Panc1 (cell line): Measurements from ENCODE around the gene SLC4A5. TPM values are rescaled to one million over a fixed set of nuclear protein-coding genes. Genes with fewer than 3 reads are reported as not detected.

ENCODE experiments used
- ATAC-seq: fragments of 200-7000 bp; cut with Tn5 transposase; 2 replicates; pipeline ENCODE4 v1.9.1; 2020; ENCODE audit warnings: mild to moderate bottlenecking, moderate library complexity
- BruUV-seq: library from RNA; stranded (reverse); fragments of 400-500 nt; replicated peaks from 2 replicates; lab custom pipeline; 2021; lab: Mats Ljungman, UMichigan
- CTCF ChIA-PET: fragments of 300-600 bp; sonication (Branson Sonifier 250); formaldehyde crosslinking; loops from one replicate; lab custom pipeline; 2022; ENCODE audit warnings: antibody characterized with exemption; lab: Charles Lee
- POLR2A ChIA-PET: fragments of 300-600 bp; sonication (Branson Sonifier 250); formaldehyde crosslinking; loops from one replicate; lab custom pipeline; 2022; ENCODE audit warnings: antibody characterized with exemption; lab: Charles Lee
- DNase-seq: peaks from one replicate; pipeline ENCODE4 v3.0.0-alpha.2; 2010; ENCODE audit warnings: low read depth, low spot score
- H3K27ac ChIP-seq: 2 replicates; pipeline ENCODE4 v1.5.1; 2011; ENCODE audit warnings: mild to moderate bottlenecking, low read length, inconsistent platforms
- H3K27me3 ChIP-seq: fragments of 200-500 bp; sonication (Bioruptor generic); 2 replicates; pipeline ENCODE4 v1.6.0; 2014; ENCODE audit warnings: low read length, inconsistent platforms; ENCODE audit not compliant: control insufficient read depth, insufficient read depth
- H3K36me3 ChIP-seq: fragments of 200-500 bp; sonication (Bioruptor generic); 2 replicates; pipeline ENCODE4 v1.5.1; 2014; ENCODE audit warnings: inconsistent platforms, mild to moderate bottlenecking, low read length, moderate library complexity; ENCODE audit not compliant: control insufficient read depth, insufficient read depth
- H3K4me1 ChIP-seq: 2 replicates; pipeline ENCODE4 v1.5.1; 2011; ENCODE audit warnings: inconsistent platforms, mild to moderate bottlenecking, low read length, moderate library complexity; ENCODE audit not compliant: control insufficient read depth, insufficient read depth
- H3K4me3 ChIP-seq, 2 experiments: 2 replicates each; pipeline ENCODE4 v1.5.1; 2011 to 2012; ENCODE audit warnings: low read depth in 2 of 2, low read length in 2 of 2, mild to moderate bottlenecking in 2 of 2, inconsistent platforms in 1 of 2, moderate library complexity in 1 of 2
- H3K9me3 ChIP-seq: fragments of 200-500 bp; sonication (Bioruptor generic); 2 replicates; pipeline ENCODE4 v1.5.1; 2014; ENCODE audit warnings: low read depth, mild to moderate bottlenecking, inconsistent platforms, low read length, moderate library complexity; ENCODE audit not compliant: control insufficient read depth, insufficient read depth
- POLR2AphosphoS5 ChIP-seq: IDR thresholded peaks from 2 replicates; pipeline ENCODE4 v1.6.1; 2012; ENCODE audit warnings: mild to moderate bottlenecking, low read depth, low read length, moderate library complexity
- SIN3A ChIP-seq: IDR thresholded peaks from 2 replicates; pipeline ENCODE4 v1.6.1; 2012; ENCODE audit warnings: low read depth, mild to moderate bottlenecking, low read length, moderate library complexity, borderline replicate concordance; ENCODE audit not compliant: insufficient read depth
- TCF7L2 ChIP-seq: IDR thresholded peaks from 2 replicates; pipeline ENCODE4 v1.6.1; 2011; ENCODE audit warnings: mild to moderate bottlenecking, low read depth, low read length, inconsistent platforms
- in situ Hi-C: cut with HindIII; loops from 2 replicates; pipeline ENCODE4 v1.10.0; 2016; ENCODE audit warnings: low sequenced_read_pairs, low pct_unique_long_range_greater_than_20kb
- intact Hi-C: fragments of 100-400 bp; cut with micrococcal nuclease; formaldehyde crosslinking; loops from one replicate; pipeline ENCODE4 v1.10.0; 2022; ENCODE audit not compliant: unreplicated experiment
- total RNA-seq: library from RNA; stranded (reverse); gene quantifications from one replicate; pipeline ENCODE4 v1.2.1, GENCODE V29; 2021; ENCODE audit not compliant: unreplicated experiment
- TF ChIP-seq, protein P1 (sequence below): fragments of 450-650 bp; IDR thresholded peaks from 2 replicates; pipeline ENCODE4 v1.5.1; 2017; ENCODE audit warnings: mild to moderate bottlenecking
- TF ChIP-seq, protein P2 (sequence below), 2 experiments: IDR thresholded peaks; 2 replicates each; pipeline ENCODE4 v1.6.1; 2011 to 2012; ENCODE audit warnings: low read depth in 2 of 2, control low read depth in 1 of 2, low read length in 1 of 2, mild to moderate bottlenecking in 1 of 2, moderate library complexity in 1 of 2; ENCODE audit not compliant: insufficient read depth in 1 of 2

SLC4A5 gene
- total RNA-seq, 1 experiment from 2014 or later = 1.2 TPM

- ChIA-PET POLR2A (no interaction called here), CTCF (interaction anchor here (0.6 kb wide), 1 partner anchor 21 kb away, joined by 4 read pairs; no protein-coding TSS in a partner anchor)
- no peak overlapping the region for H3K4me3 ChIP-seq
- ATAC-seq (no peak), DNase-seq (no peak)
- no peaks in the 10 kb centered on the region for H3K27me3 ChIP-seq
- BruUV-seq = no TSS peak
- in situ Hi-C loops (no loop called here), intact Hi-C loops (no loop called here)
- TF ChIP-seq, protein P1, sequence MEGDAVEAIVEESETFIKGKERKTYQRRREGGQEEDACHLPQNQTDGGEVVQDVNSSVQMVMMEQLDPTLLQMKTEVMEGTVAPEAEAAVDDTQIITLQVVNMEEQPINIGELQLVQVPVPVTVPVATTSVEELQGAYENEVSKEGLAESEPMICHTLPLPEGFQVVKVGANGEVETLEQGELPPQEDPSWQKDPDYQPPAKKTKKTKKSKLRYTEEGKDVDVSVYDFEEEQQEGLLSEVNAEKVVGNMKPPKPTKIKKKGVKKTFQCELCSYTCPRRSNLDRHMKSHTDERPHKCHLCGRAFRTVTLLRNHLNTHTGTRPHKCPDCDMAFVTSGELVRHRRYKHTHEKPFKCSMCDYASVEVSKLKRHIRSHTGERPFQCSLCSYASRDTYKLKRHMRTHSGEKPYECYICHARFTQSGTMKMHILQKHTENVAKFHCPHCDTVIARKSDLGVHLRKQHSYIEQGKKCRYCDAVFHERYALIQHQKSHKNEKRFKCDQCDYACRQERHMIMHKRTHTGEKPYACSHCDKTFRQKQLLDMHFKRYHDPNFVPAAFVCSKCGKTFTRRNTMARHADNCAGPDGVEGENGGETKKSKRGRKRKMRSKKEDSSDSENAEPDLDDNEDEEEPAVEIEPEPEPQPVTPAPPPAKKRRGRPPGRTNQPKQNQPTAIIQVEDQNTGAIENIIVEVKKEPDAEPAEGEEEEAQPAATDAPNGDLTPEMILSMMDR = no peak
- no peak overlapping the region for H3K27ac ChIP-seq
- no peaks in the 10 kb centered on the region for H3K9me3 ChIP-seq
- 0 out of 2 replicates have a peak, but pooled peaks cover 3% of the 10 kb centered on the region for H3K4me1 ChIP-seq
- H3K36me3 ChIP-seq = no peaks in the 10 kb centered on the region
Measured at GRCh38 chr2:74262681-74263080, 80.5 kb downstream of the SLC4A5 start.

DNA sequence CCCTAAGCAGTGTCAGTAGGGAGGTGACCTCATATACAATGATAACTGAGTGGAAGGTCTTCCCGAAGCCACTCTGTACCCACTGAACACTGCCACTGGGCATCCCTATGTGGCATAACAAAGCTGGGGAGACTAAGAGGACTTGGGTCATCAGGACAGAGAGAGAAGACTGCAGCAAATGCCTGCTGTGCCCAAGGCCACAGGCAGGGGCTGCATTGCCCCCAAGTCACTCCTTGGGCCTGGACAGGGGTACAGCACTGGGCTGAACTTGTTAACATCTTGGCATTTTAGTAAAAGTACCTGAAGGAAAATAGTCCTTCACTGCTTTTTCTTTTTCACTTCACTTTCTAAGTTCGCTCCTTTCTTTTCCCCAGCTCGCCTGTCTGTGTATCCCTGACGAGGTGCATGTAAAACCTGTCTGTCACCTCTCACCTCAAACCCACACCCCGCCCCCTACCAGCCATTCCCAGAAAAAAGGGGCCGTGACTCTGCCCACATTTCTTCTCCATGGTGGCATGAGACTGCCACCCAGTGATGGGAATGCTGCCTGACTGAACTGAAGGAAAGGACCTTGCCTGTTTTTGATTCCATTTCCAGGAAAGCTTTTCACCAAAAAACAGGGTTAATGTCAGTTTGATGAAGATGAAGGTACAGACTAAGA is 81.9 kb downstream of the SLC4A5 start:
- POLR2A ChIA-PET = no interaction called here
- in situ Hi-C loops = no loop called here
- no peak for DNase-seq

More for the DNA sequence above, 81.9 kb downstream of the SLC4A5 start:
- Histone ChIP-seq H3K27me3 (no peaks in the 10 kb centered on the region), H3K4me1 (no peaks in the 10 kb centered on the region), H3K4me3 (no peak overlapping the region), H3K27ac (no peak overlapping the region), H3K36me3 (no peaks in the 10 kb centered on the region), H3K9me3 (no peaks in the 10 kb centered on the region)
- CTCF ChIA-PET = interaction anchor here (0.6 kb wide), 2 partner anchors 80 to 141 kb away, joined by 3 read pairs; no protein-coding TSS in a partner anchor
- TF ChIP-seq, protein P1 = peak; percentile 82
- TF ChIP-seq SIN3A (no peak), TCF7L2 (no peak), POLR2AphosphoS5 (no peak)
- TF ChIP-seq, protein P2, sequence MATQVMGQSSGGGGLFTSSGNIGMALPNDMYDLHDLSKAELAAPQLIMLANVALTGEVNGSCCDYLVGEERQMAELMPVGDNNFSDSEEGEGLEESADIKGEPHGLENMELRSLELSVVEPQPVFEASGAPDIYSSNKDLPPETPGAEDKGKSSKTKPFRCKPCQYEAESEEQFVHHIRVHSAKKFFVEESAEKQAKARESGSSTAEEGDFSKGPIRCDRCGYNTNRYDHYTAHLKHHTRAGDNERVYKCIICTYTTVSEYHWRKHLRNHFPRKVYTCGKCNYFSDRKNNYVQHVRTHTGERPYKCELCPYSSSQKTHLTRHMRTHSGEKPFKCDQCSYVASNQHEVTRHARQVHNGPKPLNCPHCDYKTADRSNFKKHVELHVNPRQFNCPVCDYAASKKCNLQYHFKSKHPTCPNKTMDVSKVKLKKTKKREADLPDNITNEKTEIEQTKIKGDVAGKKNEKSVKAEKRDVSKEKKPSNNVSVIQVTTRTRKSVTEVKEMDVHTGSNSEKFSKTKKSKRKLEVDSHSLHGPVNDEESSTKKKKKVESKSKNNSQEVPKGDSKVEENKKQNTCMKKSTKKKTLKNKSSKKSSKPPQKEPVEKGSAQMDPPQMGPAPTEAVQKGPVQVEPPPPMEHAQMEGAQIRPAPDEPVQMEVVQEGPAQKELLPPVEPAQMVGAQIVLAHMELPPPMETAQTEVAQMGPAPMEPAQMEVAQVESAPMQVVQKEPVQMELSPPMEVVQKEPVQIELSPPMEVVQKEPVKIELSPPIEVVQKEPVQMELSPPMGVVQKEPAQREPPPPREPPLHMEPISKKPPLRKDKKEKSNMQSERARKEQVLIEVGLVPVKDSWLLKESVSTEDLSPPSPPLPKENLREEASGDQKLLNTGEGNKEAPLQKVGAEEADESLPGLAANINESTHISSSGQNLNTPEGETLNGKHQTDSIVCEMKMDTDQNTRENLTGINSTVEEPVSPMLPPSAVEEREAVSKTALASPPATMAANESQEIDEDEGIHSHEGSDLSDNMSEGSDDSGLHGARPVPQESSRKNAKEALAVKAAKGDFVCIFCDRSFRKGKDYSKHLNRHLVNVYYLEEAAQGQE (IDR thresholded peaks at IDR 0.05; ENCODE audit: insufficient read depth in 1 of 2, low read depth in 2 of 2, low read length in 1 of 2) = no peak
- no TSS peak for BruUV-seq
- peak; percentile 86 for ATAC-seq
- intact Hi-C loops = no loop called here
